Measurements from ENCODE around the gene EVC2.

- TF ChIP-seq, protein P1, sequence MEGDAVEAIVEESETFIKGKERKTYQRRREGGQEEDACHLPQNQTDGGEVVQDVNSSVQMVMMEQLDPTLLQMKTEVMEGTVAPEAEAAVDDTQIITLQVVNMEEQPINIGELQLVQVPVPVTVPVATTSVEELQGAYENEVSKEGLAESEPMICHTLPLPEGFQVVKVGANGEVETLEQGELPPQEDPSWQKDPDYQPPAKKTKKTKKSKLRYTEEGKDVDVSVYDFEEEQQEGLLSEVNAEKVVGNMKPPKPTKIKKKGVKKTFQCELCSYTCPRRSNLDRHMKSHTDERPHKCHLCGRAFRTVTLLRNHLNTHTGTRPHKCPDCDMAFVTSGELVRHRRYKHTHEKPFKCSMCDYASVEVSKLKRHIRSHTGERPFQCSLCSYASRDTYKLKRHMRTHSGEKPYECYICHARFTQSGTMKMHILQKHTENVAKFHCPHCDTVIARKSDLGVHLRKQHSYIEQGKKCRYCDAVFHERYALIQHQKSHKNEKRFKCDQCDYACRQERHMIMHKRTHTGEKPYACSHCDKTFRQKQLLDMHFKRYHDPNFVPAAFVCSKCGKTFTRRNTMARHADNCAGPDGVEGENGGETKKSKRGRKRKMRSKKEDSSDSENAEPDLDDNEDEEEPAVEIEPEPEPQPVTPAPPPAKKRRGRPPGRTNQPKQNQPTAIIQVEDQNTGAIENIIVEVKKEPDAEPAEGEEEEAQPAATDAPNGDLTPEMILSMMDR (conservative IDR thresholded peaks at IDR 0.05; ENCODE audit: low read depth, low read length): no peak
- TF ChIP-seq EZH2phosphoT487 (IDR thresholded peaks at IDR 0.05; ENCODE audit: borderline replicate concordance, low read length) (no peak), EZH2 (IDR thresholded peaks at IDR 0.05; ENCODE audit: low read length, unreplicated experiment) (no peak)
These were observed 7.0 kb upstream of the EVC2 start for GRCh38 chr4:5715357-5715756.

Data from PC-3 (cell line).